ENCODE measurements around the gene VMA21. TPM values are rescaled to one million over a fixed set of nuclear protein-coding genes. Genes with fewer than 3 reads are reported as not detected.

The VMA21 gene
- total RNA-seq, 1 donor from 2014 or later, result 28.7 TPM

- Mint-ChIP-seq H3K27me3 (ENCODE audit: unreplicated experiment) (no peaks in the 10 kb centered on the region), H3K9me3 (ENCODE audit: unreplicated experiment) (no peaks in the 10 kb centered on the region), H3K4me3 (ENCODE audit: unreplicated experiment) (no peak overlapping the region), H3K27ac (ENCODE audit: unreplicated experiment) (no peak overlapping the region), H3K36me3 (ENCODE audit: unreplicated experiment) (no peaks in the 10 kb centered on the region), H3K4me1 (ENCODE audit: low read depth, unreplicated experiment) (no peaks in the 10 kb centered on the region)
- TF ChIP-seq, protein P1, sequence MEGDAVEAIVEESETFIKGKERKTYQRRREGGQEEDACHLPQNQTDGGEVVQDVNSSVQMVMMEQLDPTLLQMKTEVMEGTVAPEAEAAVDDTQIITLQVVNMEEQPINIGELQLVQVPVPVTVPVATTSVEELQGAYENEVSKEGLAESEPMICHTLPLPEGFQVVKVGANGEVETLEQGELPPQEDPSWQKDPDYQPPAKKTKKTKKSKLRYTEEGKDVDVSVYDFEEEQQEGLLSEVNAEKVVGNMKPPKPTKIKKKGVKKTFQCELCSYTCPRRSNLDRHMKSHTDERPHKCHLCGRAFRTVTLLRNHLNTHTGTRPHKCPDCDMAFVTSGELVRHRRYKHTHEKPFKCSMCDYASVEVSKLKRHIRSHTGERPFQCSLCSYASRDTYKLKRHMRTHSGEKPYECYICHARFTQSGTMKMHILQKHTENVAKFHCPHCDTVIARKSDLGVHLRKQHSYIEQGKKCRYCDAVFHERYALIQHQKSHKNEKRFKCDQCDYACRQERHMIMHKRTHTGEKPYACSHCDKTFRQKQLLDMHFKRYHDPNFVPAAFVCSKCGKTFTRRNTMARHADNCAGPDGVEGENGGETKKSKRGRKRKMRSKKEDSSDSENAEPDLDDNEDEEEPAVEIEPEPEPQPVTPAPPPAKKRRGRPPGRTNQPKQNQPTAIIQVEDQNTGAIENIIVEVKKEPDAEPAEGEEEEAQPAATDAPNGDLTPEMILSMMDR (IDR thresholded peaks at IDR 0.05; ENCODE audit: partially characterized antibody, unreplicated experiment), result no peak
- DNase-seq, result no peak
These were observed 19.6 kb downstream of the VMA21 start for GRCh38 chrX:151416579-151416978.

GRCh38 chrX:151419782-151420181, 22.8 kb downstream of the VMA21 start:
- H3K4me3 Mint-ChIP-seq (ENCODE audit: unreplicated experiment), result no peak overlapping the region
- TF ChIP-seq, protein P1 (IDR thresholded peaks at IDR 0.05; ENCODE audit: partially characterized antibody, unreplicated experiment), result no peak
- no peaks in the 10 kb centered on the region for H3K4me1 Mint-ChIP-seq (ENCODE audit: low read depth, unreplicated experiment)
- no peaks in the 10 kb centered on the region for H3K9me3 Mint-ChIP-seq (ENCODE audit: unreplicated experiment)
- no peak for DNase-seq
- H3K27me3 Mint-ChIP-seq (ENCODE audit: unreplicated experiment), result no peaks in the 10 kb centered on the region
- H3K27ac Mint-ChIP-seq (ENCODE audit: unreplicated experiment), result no peak overlapping the region
- no peaks in the 10 kb centered on the region for H3K36me3 Mint-ChIP-seq (ENCODE audit: unreplicated experiment)

GRCh38 chrX:151424505-151424904, 27.5 kb downstream of the VMA21 start:
- no peak overlapping the region for H3K4me3 Mint-ChIP-seq (ENCODE audit: unreplicated experiment)
- H3K9me3 Mint-ChIP-seq (ENCODE audit: unreplicated experiment), result no peaks in the 10 kb centered on the region
- no peaks in the 10 kb centered on the region for H3K4me1 Mint-ChIP-seq (ENCODE audit: low read depth, unreplicated experiment)
- H3K27me3 Mint-ChIP-seq (ENCODE audit: unreplicated experiment), result no peaks in the 10 kb centered on the region
- no peak overlapping the region for H3K27ac Mint-ChIP-seq (ENCODE audit: unreplicated experiment)
- no peak for DNase-seq
- H3K36me3 Mint-ChIP-seq (ENCODE audit: unreplicated experiment), result no peaks in the 10 kb centered on the region
- TF ChIP-seq, protein P1 (IDR thresholded peaks at IDR 0.05; ENCODE audit: partially characterized antibody, unreplicated experiment), result no peak

GRCh38 chrX:151448509-151448908, 51.5 kb downstream of the VMA21 start:
- no peak for DNase-seq
- no peaks in the 10 kb centered on the region for H3K27me3 Mint-ChIP-seq (ENCODE audit: unreplicated experiment)
- H3K9me3 Mint-ChIP-seq (ENCODE audit: unreplicated experiment), result peaks cover 2% of the 10 kb centered on the region
- no peak overlapping the region for H3K27ac Mint-ChIP-seq (ENCODE audit: unreplicated experiment)
- H3K4me1 Mint-ChIP-seq (ENCODE audit: low read depth, unreplicated experiment), result no peaks in the 10 kb centered on the region
- TF ChIP-seq, protein P1 (IDR thresholded peaks at IDR 0.05; ENCODE audit: partially characterized antibody, unreplicated experiment), result no peak
- no peak overlapping the region for H3K4me3 Mint-ChIP-seq (ENCODE audit: unreplicated experiment)
- H3K36me3 Mint-ChIP-seq (ENCODE audit: unreplicated experiment), result no peaks in the 10 kb centered on the region

GRCh38 chrX:151458824-151459223, 61.8 kb downstream of the VMA21 start:
- TF ChIP-seq, protein P1 (IDR thresholded peaks at IDR 0.05; ENCODE audit: partially characterized antibody, unreplicated experiment), result no peak
- Mint-ChIP-seq H3K36me3 (ENCODE audit: unreplicated experiment) (no peaks in the 10 kb centered on the region), H3K4me3 (ENCODE audit: unreplicated experiment) (no peak overlapping the region), H3K4me1 (ENCODE audit: low read depth, unreplicated experiment) (no peaks in the 10 kb centered on the region), H3K9me3 (ENCODE audit: unreplicated experiment) (peaks cover 1% of the 10 kb centered on the region), H3K27me3 (ENCODE audit: unreplicated experiment) (no peaks in the 10 kb centered on the region), H3K27ac (ENCODE audit: unreplicated experiment) (no peak overlapping the region)
- DNase-seq, result no peak

Other genes with a start within 250 kb of the VMA21 start
- 0.42 TPM for gene GPR50, start 220.6 kb upstream of the VMA21 start, total RNA-seq (ENCODE audit: unreplicated experiment)
- gene PASD1, start 166.5 kb downstream of the VMA21 start, total RNA-seq (ENCODE audit: unreplicated experiment), result not detected

Measured in glutamatergic neuron (in vitro differentiated cells).